NCI-H82 treated with DMSO at 0.1 percent for 48 hours (cell line): ENCODE measurements around the gene MLX.
A peak's percentile ranks its signal among the peaks of the same experiment; 100 is the strongest.

Experiments
- DNase-seq: peaks from one replicate; lab custom pipeline; 2025; ENCODE audit not compliant: unreplicated experiment; lab: John Stamatoyannopoulos, UW

MLX gene

DNA sequence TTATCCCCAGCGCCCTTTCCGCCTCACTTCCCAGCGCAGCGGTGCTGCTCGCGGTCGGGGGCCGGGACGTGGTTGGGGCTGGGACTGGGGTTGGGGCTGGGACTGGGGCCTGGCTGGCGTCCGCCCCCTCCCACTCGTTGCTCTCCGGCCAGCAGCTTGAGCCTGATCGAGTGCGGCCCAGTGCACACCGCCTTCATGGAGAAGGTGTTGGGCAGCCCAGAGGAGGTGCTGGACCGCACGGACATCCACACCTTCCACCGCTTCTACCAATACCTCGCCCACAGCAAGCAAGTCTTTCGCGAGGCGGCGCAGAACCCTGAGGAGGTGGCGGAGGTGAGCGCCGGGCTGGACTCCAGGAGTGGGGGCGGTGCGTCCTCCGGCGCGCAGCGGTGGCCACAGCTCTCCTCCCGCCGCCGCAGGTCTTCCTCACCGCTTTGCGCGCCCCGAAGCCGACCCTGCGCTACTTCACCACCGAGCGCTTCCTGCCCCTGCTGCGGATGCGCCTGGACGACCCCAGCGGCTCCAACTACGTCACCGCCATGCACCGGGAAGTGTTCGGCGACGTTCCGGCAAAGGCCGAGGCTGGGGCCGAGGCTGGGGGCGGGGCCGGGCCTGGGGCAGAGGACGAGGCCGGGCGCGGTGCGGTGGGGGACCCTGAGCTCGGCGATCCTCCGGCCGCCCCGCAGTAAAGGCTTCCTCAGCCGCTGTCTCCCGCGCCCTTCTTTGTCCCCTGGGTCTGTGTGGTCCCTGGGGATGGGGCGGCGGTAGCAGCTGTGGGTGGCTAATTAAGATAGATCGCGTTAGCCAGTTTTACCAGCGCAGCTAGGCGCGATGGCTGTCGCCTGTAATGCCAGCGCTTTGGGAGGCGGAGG, 12.4 kb upstream of the MLX start:
- peak; percentile 74 for DNase-seq

DNA sequence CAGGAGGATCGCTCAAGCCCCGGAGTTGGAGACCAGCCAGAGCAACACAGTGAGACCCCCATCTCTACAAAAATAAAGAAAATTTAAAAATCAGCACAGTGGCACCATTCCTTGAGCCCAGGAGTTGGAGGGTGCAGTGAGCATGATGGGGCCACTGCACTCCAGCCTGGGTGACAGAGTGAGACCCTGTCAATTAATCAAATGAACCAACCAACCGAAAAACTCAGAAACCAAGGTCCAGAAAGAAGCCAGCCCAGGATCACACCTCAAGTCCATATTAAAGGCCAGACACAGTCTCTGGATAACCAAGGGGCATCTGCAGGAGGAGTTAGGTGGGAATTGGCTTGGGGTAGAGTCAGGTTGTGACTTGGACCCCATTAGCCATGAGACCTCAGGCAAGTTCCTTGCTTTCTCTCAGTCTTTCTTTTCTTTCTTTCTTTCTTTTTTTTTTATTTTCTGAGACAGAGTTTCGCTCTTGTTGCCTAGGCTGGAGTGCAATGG, 11.7 kb upstream of the MLX start:
- DNase-seq, result no peak

DNA sequence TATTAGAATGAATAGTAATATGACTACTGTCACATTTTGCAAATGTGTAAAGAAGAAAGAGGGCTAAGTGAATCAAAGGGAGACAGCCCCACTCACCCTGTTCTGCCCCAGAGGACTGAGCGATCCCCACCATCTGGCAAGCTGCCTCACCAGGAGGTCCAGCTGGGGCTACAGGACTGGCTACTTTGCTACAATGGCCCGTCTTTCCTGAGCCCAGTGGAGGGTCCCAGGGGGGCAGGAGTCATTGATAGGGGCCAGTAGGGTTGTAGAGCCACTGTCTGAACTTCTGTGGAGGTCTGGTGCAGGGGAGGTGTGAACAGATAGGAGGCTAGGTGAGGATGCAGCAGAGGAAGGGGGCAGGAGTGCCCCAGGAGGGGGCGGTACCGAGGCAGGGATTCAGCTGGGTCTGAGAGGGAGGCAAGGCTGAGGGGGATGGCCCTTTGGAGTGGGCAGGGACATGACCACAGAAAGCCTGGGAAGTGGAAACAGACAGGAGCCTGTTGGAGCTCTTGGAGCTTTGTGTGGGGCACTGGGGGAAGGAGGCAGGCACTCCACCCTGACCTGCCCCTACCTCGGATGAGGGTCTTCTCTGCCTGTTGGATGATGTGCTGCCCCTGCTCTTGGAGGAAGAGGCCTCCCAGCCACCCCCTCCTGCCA, 10.8 kb upstream of the MLX start:
- DNase-seq, result peak; percentile 12

DNA sequence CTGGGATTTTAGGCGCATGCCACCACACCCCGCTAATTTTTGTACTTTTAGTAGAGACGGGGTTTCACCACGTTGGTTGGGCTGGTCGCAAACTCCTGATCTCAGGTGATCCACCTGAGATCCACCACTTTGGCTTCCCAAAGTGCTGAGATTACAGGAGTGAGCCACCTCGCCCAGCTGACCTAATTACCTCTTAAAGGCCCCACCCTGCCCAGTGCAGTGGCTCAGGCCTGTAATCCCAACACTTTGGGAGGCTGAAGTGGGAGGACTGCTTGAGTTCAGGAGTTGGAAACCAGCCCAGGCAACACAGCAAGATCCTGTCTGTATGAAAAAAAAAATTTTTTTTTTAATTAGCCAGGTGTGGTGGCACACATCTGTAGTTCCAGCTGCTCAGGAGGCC, 7.8 kb upstream of the MLX start:
- DNase-seq, result peak; percentile 4

DNA sequence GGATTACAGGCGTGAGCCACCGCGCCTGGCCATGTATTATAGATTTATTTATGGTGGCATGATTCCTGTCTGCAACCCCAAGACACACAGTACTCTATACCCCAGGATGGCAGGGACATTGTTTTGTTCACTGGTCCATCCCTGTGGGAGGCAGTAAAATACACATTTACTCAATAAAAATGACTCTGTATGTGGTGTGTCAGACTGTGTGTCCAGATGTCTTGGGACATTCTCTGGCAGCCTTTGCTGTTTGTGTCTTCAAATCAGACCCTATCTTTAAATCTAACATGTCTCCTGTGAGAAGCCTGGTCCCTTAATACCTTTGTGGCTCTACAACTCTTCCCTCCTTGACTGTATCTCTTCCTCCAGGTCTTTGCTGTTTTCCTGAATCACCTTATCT, 6.7 kb upstream of the MLX start:
- DNase-seq, result no peak

DNA sequence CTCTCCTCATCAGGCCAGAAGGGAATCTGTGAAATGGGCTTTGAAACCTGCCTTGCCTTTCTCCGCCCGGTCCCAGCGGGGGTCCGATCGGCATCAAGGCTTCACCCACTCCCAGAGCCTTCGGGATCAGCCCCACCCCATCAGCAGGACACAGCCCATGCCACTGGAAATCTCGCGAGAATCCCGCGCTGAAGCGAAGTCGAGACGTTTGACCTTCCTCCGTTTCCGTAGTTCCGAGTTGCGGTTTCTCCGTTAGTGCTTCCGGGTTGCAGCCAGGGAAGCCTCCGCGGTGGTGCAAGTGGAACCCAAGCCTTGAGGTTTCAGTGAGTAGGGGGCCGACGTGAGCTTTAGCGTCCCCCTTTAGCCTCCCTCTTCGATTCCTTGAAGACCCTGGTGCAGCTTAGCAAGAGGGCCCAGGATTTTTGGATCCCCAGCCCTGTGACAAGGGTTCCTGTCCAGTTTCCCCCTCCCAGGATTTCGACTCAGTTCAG, 5.0 kb upstream of the MLX start, which contains the start of gene COASY:
TSS of gene COASY (plus strand) at position 252 of the 491 bp plus-strand sequence. CDS start 475 bp downstream, outside the sequence.
- DNase-seq, result peak; percentile 91

DNA sequence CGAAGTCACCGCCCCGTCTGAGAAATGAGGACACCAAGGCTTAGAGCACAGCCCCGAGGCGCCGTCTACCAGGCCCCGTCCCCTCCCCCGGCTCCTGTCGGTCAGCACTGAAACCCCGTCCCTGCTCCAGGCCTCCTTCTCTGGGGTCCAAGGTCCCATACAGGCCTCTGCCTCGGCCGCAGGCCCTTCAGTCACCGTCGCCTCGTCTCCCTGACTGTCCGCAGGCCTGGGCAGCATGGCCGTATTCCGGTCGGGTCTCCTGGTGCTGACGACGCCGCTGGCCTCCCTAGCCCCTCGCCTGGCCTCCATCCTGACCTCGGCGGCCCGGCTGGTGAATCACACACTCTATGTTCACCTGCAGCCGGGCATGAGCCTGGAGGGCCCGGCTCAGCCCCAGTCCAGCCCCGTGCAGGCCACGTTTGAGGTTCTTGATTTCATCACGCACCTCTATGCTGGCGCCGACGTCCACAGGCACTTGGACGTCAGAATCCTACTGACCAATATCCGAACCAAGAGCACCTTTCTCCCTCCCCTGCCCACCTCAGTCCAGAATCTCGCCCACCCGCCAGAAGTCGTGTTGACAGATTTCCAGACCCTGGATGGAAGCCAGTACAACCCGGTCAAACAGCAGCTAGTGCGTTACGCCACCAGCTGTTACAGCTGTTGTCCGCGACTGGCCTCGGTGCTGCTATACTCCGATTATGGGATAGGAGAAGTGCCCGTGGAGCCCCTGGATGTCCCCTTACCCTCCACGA, 4.3 kb upstream of the MLX start:
- no peak for DNase-seq

DNA sequence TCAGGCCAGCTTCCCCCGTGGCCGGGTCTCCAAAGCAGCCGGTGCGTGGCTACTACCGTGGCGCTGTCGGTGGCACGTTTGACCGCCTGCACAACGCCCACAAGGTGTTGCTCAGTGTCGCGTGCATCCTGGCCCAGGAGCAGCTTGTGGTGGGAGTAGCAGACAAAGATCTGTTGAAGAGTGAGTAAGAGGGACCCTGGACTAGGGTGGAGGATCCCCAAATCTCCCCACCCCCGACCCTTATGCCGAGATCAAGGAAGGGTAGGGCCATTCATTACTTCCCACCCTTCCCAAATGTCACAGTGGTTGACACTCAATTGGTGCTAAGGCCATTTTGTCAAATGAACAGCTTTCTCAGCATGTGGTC, 3.8 kb upstream of the MLX start:
- DNase-seq, result no peak

DNA sequence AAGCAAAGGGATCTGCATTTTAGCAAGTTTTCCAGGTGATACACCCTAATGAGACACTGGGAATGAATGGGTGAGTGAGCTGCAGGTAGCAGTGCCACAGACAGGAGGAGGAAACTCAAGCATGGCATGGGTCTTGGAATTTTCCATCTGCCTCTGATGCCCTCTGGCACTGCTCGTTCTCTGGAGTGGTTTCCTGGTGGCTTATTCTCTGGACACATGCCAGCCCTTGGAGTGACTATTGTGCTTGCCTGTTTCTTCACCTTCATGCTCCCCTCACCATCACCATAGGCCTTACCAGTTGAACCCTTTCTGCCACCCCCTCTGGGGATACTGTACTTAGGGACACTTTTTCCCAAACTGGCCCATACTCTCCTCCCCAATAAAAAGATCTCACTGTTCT, 3.4 kb upstream of the MLX start:
- no peak for DNase-seq

DNA sequence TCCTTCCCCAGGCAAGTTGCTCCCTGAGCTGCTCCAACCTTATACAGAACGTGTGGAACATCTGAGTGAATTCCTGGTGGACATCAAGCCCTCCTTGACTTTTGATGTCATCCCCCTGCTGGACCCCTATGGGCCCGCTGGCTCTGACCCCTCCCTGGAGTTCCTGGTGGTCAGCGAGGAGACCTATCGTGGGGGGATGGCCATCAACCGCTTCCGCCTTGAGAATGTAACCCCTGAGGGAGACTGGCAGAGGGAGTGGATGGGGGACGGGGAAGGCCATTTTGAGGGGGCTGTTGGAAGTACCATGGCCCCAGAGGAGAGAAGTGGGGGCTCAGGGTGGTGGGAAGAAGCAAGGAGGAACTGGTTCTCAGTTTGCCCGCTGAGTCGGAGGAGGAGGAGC, 3.0 kb upstream of the MLX start:
- DNase-seq, result no peak

DNA sequence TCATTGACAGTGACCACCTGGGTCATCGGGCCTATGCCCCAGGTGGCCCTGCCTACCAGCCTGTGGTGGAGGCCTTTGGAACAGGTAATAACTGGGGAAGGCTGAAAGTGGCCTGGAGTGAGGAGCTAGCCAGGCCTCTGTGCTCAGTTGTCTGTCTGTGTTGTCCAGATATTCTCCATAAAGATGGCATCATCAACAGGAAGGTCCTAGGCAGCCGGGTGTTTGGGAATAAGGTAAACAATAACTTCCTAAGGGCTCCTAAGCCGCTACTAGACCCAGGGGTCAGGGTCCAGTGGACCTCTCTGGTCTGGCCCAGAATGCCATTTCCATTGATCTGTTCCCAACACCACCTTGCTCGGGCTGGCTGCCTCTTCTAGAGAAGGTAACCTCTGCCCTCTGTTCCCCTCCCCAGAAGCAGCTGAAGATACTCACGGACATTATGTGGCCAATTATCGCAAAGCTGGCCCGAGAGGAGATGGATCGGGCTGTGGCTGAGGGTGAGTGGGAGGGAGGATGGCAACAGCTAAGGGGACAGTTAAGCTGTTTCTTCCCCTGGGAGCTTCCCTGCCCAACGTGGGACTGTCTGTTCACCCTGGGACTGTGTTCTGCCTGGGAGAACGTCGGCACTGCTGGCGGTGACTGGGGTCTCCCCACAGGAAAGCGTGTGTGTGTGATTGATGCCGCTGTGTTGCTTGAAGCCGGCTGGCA, 1.9 kb upstream of the MLX start:
- DNase-seq, result no peak

DNA sequence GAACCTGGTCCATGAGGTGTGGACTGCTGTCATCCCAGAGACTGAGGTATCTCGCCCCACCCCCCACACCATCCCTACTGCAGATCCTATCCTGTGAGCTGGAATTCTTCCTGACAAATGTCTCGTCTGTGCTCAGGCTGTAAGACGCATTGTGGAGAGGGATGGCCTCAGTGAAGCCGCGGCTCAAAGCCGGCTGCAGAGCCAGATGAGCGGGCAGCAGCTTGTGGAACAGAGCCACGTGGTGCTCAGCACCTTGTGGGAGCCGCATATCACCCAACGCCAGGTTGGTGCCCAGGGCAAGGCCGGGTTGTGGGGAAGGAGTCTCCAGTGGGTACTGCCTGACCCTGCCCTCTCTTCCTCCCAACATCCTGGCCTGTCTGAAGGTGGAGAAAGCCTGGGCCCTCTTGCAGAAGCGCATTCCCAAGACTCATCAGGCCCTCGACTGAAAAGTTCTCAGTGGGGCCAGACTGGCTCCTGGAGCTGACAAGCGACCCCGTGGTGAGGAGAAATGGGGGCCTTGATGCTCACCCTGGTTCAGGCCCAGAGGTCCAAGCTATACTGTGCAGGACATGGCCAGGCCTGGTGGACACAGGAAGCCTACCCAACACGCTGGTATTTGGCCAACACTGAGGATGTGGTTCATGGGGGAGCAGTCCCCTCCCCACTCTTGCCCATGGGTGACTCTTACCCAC, 1.2 kb upstream of the MLX start:
- no peak for DNase-seq

DNA sequence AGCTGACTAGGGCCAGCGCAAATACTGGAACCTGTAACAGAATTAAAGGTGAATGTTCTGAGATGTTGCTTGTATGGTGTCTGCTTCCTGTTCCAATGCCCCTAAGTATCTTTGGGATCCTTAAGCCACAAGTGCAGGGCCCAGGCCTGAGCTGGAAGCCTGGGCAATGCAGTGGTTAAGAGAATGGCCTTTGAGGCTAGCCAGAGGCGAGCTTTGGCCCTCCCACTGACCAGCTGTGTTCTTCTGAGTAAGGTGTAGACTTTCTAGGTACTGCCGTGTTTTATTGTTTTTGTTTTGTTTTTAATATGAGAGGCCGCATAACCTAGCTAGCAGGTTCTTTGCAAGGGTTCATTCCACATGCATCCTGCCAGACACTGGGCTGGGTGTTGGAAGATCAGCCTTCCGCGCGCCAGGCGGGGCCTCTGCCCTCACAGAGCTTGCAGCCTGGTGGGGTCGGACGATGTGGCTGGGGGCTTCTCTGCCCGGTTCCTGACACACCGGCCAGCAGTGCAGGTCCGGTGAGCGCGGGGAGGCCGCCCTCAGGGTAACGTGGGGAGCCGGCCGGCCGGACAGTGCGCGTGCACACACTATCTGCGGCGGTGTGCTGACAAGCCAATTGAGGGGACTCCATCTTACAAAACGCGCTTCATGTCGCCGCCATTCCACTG, 551 bp upstream of the MLX start:
- DNase-seq, result no peak

DNA sequence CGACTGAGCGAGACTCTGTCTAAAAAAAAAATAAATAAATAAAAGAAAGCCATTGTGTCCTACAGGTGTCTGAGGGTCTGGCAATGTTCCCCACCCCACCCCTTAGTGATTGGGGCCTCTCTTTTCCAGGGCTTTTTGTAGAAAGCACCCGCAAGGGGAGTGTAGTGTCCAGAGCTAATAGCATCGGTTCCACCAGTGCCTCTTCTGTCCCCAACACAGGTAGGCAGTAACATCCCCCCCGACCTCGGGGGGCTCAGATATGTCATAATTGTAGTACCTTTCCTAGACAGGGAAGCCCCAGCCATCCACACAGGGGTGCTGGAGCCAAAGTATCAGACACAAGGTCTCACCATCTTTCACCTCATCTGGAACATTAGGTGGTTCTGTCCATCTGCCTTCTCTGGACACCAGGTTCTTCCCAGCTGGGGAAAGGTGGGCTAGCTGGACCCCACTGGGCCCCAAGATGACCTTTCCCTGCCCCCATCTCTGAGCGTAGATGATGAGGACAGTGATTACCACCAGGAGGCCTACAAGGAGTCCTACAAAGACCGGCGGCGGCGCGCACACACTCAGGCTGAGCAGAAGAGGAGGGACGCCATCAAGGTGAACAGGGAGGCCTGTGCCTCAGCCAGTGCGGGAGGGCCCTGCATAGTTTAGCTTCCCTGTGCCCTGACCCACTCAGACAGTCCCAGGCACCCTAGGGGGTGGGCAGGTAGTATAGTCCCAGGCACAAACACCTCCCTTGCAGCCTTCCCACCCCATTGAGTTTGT, 1.6 kb downstream of the MLX start:
- no peak for DNase-seq

DNA sequence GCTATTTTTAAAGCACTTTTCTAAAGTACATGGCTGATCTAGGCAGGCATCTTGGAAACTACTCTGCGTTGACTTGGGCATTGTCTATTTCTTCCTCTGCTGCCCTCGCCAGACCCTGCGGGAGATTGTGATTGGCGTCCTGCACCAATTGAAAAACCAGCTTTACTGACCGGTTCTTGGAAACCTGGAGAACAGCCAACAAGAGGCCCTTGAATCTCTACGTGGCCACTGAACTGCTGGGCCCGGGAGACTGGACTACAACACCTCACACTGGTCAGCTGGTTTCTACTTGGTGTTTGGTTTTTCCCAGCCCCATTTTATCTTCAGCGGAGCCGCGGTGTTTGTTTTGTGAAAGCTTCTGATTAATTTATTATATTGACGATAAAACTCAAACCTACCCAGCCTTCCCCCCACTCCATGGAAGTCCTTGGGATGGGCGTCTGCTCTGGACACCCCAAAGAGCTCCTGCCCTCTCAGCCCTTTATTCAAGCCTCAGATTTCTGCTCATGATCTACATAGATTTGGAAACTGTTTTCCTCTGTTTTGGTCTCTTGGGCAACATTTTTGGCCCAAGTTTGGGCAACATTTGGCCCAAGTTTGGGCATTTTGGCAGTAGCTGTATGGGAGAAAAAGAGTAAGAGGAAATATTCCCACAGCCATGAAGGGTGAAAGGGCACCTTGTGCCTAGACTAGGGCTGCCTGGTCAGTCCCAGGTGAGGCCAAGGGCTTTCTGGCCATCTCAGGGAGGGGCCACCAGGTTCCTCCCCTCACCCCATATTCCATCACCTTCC, 4.7 kb downstream of the MLX start:
- DNase-seq, result no peak

DNA sequence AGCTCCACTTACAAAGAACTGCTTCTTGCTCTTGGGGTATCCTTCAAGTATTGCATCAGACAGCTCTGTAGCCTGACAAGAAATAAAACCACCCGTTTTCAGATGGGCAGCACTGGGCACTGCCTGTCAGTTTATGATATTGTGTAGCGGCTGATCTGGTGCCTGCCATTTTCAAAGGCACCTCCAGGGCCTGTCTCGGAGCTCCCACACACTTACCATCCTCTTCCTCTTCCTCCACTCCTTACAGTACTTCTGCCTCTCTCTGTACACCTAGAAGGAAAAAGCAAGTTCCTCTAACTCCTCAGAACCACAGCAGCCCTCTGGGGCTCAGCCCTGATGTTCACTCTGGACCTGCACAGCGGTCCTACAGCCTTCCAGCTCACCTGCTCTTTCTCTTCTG, 6.2 kb downstream of the MLX start:
- DNase-seq, result no peak

DNA sequence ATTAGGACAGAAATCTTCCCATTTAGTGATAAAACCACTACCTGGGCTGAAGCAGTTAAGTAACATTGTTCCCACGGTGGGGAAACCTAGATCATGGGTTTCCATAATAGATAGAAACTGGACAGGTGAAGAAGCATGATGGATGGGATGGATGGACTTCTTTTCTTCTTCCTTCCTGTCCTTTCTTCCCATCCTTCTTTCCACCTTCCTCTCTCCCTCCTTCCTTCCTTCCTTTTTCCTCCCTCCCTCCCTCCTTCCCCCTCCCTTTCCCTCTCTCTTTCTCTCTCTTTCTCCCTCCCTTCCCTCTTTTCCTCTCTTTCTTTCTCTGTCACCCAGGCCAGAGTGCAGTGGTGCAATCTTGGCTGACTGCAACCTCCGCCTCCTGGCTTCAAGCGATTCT, 7.6 kb downstream of the MLX start:
- no peak for DNase-seq

DNA sequence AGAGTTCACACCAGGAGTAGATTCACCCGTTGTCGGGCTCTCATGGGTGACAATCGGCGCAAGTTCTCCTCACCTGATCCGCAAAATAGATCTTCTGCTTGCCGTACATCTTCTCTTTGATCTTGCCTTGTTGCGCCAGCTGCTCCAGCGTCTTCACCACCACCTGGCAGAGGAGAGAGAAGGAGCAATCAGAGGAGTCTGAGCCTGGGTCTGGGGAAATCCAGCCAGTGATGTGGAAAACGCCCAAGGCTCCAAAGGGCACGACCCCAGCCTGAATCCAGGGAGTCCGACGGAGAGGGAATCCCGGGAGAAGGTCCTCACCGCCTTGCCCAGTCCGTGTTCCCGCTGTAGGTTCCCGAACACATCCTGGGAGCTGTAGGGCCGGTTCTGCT, 10.2 kb downstream of the MLX start:
- DNase-seq, result no peak
